T-helper 2 cell treated with Interferon-gamma antibody and Interleukin-4, amounts not matched to agents 100 ng/mL and 5 ng/mL, for 36 hours (primary cell): ENCODE measurements around the gene HADH. TPM values are rescaled to one million over a fixed set of nuclear protein-coding genes. Genes with fewer than 3 reads are reported as not detected.
"Not testable (repeated sequence)": the region's sequence is repeated elsewhere in the genome, so short reads cannot be mapped to it uniquely, and the experiment has no call there.

ENCODE experiments used
- intact Hi-C: fragments of 100-400 bp; cut with micrococcal nuclease; formaldehyde crosslinking; loops from one replicate; pipeline ENCODE4 v1.15.1; 2023
- total RNA-seq: library from RNA; stranded (reverse); gene quantifications from 2 replicates; pipeline ENCODE4 v1.2.3, GENCODE V29; 2022

HADH gene
- total RNA-seq, 1 donor from 2014 or later, result 46.3 TPM

DNA sequence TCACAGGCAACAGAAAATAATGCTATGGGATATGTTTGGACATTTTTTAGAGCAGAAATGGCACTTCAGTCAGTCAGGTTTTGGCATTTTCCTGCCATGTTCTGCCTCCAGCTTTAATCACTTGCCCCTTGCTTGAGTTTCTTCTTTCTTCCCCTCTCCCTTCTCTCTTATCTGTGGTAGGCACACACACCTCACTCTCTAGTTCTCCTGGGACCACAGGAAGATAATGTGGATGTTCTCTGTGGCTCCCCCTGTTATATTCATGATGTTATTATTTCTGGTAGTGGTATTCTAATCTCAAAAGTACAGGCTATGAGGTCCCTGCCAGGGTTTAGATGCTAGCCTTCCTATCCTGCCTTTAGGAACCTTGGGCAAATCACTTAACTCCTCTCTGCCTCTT lies 5.2 kb downstream of the HADH start:
- intact Hi-C loops, result no loop called here

- intact Hi-C loops, result no loop called here
Observed at GRCh38 chr4:107996949-107997788, 7.5 kb downstream of the HADH start.

GRCh38 chr4:107997794-107998193 lies 8.1 kb downstream of the HADH start:
- intact Hi-C loops, result no loop called here

DNA sequence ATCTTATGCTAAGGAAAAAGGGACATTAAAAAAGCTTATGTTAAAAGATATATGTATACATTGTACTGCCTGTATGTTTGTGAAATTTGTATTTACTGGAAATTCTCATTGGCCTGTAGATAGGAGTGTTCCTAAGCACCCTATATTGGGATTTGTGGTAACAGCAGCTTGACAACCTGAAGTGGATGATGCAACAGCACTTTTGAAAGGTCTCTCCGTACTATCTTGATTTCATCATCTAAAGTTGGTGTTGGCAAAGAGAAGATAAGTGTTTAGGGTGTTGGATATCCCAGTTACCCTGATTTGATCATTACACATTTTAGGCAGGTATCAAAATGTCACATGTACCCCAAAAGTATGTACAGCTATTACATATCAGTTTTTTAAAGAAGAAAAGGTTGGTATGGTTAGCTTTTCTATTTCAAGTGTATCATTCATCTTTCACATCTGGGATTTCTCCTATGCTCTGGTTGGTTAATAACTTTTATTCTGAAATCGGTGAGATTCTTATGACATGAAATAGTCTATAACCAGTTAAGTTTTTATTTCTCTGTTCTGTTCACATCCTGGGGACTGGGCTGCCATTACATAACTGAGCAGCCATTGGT lies 10.3 kb downstream of the HADH start:
- intact Hi-C loops, result no loop called here

- intact Hi-C loops, result no loop called here
Observed at GRCh38 chr4:108001540-108002135, 11.9 kb downstream of the HADH start.

DNA sequence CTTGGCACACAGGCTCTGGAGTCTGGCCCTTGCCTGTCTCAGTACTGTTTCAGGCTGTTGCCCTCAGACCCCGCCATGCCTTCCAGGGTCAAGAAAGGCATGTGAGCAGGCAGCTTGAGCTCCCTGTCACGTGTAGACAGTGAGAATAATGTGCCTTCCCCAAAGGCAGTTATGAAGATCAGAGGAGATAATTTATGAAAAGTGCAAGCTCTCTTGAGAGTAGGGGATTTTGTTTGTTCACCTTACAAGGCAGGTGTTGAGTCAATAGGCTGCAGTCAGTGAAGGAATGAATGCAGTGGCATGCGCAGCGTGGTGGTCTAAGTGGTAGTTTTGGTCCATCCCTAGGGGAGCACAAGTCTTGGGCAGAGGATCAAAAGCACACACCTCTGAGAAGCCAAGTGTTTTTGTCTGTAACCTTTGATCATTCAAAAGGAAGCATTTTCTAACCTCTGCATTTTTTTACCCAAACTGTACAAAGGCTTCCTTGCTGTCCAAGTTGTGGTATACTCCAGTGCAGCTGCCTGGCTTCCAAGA lies 14.4 kb downstream of the HADH start:
- intact Hi-C loops, result no loop called here

GRCh38 chr4:108004646-108005045 lies 15.0 kb downstream of the HADH start:
- intact Hi-C loops, result no loop called here

DNA sequence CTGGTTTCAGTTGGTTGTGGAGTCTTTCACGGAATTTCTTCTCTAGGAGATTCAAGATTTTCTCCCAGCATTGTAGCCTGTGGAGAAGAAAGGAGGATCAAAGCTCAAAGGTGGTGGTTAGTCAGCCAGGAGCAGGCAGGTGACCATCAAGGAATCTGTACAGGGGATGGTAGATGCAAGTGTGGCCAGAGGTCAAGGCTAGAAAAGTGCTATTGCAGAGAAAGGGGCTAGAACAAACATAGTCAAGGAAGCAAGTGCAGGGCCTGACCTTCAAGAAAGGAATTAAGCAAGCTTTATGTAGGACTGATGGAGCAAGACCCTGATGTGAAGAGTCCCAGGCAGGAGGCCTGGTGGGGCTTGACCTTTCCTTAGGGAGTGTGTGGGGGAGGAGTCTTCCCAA lies 16.1 kb downstream of the HADH start:
- intact Hi-C loops, result no loop called here

DNA sequence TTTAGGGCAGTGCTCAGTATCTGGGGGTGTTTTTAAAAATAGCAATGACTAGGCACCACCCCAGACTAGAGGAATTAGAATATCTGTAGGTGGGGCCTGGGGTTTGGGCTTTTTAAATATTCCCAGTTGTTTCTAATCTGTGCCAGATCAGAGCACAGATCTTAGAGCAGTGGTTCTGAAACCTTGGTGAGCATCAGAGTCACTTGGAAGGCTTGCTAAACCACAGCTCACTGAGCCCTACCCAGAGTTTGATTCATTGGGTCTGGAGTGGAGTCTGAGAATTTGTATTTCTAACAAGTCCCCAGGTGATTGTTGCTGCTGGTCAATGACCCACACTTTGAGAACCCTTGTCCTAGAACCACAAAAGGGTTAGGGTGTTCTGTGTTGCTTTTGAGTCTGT lies 16.7 kb downstream of the HADH start:
- intact Hi-C loops, result no loop called here

DNA sequence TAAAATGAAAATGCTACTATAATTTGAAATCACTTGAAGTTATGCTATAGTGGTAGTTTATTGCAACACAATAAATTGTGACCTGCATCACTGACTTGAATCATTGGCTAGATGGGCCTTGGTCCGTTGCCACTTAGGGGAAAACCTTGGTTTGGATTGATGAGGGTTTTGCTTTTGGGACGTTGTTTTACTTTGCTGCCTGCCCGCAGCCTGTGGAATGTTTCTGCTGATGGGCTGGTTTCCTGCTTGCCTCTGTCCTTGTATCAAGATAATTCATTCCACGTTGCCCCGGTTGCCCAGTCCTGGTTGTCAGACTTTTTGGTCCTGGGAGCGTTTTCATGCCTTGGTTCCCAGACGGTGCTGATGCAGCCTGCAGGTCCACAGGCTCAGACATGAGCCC lies 18.3 kb downstream of the HADH start:
- intact Hi-C loops, result no loop called here

GRCh38 chr4:108008721-108009120 lies 19.0 kb downstream of the HADH start:
- intact Hi-C loops, result no loop called here

DNA sequence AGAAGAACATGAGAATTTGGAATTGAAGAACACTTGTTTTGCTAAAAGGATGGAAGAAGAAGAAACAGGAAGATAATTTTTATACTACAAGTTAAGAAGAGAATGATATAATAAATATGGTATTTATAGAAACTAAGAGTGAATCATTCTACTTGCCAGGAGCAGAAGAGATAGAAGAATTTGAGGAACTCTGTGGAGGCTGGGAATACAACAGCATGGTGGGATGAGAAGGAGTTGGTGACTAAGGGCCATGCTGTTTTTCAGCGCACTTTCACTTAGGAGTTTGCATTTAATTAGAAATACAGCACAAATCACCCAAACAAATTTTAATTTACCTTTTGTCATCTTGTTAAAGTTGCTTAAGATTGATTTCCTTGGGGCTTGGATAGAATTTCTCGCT lies 20.5 kb downstream of the HADH start:
- intact Hi-C loops, result no loop called here

DNA sequence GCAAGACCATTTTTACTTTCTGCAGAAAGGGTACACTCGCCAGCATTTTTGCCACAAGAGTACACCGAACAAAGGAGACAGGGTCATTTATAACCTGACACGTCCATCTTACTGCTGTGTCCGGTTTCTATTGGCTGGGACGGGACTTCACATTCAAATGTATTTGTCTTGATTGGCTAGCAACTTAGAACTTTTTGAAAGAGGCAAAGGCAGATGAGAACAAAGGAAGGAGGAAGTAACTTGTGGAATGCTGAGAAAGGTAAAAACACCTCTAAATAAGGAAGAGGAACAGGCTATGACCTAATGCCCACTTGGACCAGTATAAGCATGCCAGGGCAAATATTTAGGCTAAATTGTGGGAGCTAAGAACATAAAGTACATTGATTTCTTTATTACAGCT lies 22.7 kb downstream of the HADH start:
- intact Hi-C loops, result not testable (repeated sequence)

- intact Hi-C loops, result no loop called here
Observed at GRCh38 chr4:108013327-108013726, 23.6 kb downstream of the HADH start.

DNA sequence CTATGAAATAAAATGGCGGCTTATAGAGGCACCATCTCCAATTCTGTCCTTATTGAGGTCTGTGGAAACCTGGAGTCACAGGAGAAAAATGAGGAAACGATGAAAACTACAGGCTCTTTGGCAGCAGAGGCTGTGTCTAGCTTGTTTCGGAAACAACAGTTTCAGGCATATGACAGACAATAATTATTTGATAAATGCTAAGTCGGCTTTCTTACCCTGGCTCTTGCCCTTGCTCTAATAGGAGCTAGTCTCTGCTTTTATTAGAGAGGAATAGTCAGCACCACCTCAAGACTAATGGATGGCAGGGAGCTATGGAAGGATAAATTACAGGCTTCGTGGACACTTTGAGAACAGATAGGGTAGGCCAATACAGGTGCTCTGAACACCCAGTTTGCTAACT lies 24.3 kb downstream of the HADH start:
- intact Hi-C loops, result no loop called here

DNA sequence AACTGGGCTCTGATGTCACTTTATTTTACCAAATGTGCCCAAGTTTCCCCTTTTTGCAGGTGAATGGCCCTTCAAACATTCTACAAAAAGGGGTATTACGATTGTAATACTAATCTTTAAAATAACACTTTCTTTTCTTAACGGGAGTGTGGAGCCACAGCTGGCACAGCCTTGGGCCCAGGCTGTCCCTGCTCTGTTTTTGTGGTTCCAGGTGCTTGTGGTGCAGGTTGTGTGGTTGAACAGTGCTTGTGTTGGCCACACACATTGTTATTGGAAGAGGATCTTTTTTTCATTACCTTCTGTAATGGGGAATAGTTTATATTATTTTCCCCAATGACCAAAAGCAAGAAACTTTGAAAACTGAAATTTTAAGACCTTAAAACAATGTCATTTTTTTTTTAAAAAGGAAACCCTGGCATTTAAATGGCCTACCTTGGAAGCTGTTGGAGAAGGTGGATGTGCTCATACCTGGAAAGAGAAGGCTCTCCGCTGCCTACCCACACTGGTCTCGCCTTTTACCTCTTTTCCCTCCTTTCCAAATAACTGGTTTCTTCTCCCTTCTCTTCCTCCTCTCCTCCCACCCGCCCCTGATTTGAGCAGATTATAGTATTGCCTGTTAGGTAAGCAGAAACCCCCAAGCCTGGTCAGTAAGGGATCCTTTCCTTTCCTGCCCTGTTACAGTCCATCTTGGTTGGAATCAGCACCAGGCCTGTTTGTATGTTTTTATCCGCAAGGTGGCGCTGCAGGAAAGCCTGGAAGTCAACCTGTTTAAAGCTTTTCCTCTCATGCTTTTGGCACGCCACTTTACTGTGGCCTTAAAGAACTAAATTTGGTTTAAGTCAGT lies 28.6 kb downstream of the HADH start:
- intact Hi-C loops, result loop anchor here (1.0 to 2.0 kb wide), 2 partner anchors 495 to 554 kb away; no protein-coding TSS in a partner anchor

DNA sequence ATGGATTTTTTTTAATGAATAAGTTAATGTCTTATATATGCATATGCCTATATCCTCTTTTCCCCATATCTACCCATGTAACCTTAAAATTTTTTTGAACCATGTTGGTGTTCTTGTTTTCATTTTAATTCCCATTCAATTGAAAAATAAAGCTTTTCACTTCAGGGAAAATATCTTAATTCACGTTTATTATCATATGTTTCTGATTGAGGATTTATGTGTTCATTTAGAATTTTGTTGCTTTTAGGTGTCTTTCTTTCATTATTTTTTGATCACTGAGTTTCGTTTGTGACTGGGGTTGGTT lies 29.1 kb downstream of the HADH start:
- intact Hi-C loops, result loop anchor here (1.0 to 2.0 kb wide), 2 partner anchors 494 to 553 kb away; no protein-coding TSS in a partner anchor

DNA sequence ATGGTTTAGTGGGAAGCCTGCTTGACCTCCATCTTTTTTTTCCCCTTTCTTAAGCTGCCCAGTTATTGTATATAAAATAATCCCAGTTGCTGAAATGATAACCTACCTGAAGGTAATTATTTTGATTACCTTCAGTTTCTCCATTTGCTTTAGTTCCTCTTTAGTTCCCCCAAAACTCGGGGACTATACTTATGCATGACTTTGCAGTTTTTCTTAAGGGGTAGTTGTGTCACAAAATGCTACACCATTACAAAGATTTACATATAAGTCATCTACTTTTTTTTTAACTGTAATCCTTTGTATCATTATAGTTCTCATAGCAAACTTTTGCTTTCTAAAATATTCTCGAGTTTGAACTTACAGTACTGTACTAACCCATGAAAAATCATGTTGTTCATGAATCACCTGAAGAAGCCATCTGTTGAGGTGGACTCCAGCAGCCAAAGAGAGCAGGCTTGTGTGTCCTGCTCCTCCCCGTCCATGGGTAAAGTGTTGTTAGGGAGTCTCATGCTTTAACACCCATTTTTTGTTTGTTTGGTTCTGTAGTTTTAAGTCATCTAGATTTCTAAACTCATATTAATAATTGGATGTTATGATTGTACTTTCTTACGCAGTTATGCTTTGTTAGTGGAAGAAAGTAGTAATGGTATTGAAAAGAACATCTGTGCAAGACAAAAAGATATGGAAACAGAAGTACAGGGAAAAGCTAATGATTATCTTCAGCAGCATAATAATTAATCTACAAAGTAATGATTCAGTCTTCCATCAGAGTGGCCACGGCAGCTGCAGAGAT lies 34.6 kb downstream of the HADH start:
- intact Hi-C loops, result no loop called here

DNA sequence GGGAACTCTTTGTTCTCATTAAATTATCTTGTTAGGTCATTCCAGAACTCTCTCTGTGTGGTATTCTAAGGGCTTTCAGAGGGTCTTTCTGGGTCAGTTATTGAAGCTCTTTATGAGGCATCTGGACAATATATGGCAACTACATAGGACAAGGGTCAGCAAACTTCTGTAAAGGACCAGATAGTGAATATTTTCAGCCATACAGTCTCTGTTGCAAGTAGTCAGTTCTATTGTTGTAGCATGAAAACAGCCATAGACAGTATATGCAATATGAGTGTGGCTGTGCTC lies 35.1 kb downstream of the HADH start:
- intact Hi-C loops, result no loop called here

DNA sequence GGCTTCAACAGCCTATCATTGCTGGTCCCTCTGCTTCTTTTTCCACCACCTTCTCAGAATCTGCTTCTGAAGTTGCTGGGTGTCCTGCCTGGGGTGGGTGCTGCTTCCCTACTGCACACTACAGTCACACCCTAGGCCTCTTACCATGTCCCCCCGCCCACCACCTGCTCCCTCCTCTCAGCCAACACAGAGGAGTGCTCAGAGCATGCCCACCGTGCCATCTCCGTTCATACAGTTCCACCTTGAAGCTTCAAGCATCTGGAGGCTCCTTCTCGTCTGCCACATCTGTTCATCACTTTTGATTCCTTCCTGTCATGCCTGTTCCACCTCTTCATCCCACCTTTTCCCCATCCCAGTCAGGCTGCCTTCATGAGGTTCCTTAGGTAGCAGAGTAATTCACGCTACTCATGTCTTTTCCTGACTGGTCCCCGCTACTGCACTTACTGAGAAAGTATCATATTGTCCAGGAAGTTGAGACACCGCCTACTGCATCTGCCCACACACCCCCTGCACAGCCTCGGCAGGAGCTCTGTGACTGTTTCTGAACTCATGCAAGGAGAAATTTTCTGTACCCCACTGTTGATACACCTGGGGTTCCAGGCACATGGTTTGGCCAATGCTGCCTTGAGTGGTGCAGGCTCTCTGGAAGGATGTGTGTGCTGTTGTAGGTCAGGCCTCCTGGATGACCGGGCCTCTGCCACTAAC lies 39.5 kb downstream of the HADH start:
- intact Hi-C loops, result no loop called here
